Aorta (tissue), 5 donors: ENCODE measurements around the gene CDK14. TPM values are rescaled to one million over a fixed set of nuclear protein-coding genes. Genes with fewer than 3 reads are reported as not detected.

Source experiments
- ATAC-seq: fragments of 200-7000 bp; cut with Tn5 transposase; one replicate; pipeline ENCODE4 v1.9.1; 2022; ENCODE audit warnings: moderate library complexity; ENCODE audit not compliant: low FRiP score
- DNase-seq, 2 donors: peaks; one replicate each; pipeline ENCODE4 v3.0.0-alpha.2; 2020
- H3K27ac ChIP-seq, 2 donors: one replicate each; pipeline ENCODE4 v1.5.1; 2013; ENCODE audit warnings: low read length in 2 of 2, mild to moderate bottlenecking in 2 of 2, moderate library complexity in 2 of 2, control low read depth in 1 of 2, inconsistent platforms in 1 of 2, low read depth in 1 of 2
- H3K27me3 ChIP-seq, 2 donors: one replicate each; pipeline ENCODE4 v1.6.1; 2013; ENCODE audit warnings: control low read depth in 1 of 2, low read length in 1 of 2, mild to moderate bottlenecking in 1 of 2, moderate library complexity in 1 of 2; ENCODE audit not compliant: insufficient read depth in 2 of 2, control insufficient read depth in 1 of 2
- H3K36me3 ChIP-seq, 2 donors: one replicate each; pipeline ENCODE4 v1.6.1; 2013; ENCODE audit warnings: control low read depth in 1 of 2, low read length in 1 of 2, mild to moderate bottlenecking in 1 of 2; ENCODE audit not compliant: insufficient read depth in 2 of 2, control insufficient read depth in 1 of 2
- H3K4me1 ChIP-seq, 2 donors: one replicate each; pipeline ENCODE4 v1.6.1; 2013; ENCODE audit warnings: low read length in 2 of 2, control low read depth in 1 of 2, mild to moderate bottlenecking in 1 of 2, moderate library complexity in 1 of 2; ENCODE audit not compliant: insufficient read depth in 2 of 2, control insufficient read depth in 1 of 2
- H3K4me3 ChIP-seq, 2 donors: one replicate each; pipeline ENCODE4 v1.5.1; 2013; ENCODE audit warnings: low read length in 2 of 2, control low read depth in 1 of 2, mild to moderate bottlenecking in 1 of 2
- H3K9me3 ChIP-seq: one replicate; pipeline ENCODE4 v1.6.1; 2013; ENCODE audit warnings: mild to moderate bottlenecking, low read length; ENCODE audit not compliant: control insufficient read depth
- WGBS, 2 donors: extraction: QIAGEN DNeasy Blood & Tissue Kit; methylation state at CpG; one replicate each; pipeline ENCODE4 v1.1.7; 2013; 5-methylcytosine and 5-hydroxymethylcytosine counted together
- intact Hi-C, 2 donors: fragments of 100-400 bp; cut with DNase I; formaldehyde crosslinking; loops; one replicate each; pipeline versions ENCODE4 v1.14.2 to v1.15.0; 2022
- polyA plus RNA-seq, 2 donors: library from polyadenylated mRNA; stranded (reverse); fragments of 200-250 nt; gene quantifications; one replicate each; pipeline ENCODE4 v1.2.3, GENCODE V29; 2013
- total RNA-seq, 2 donors: library from RNA; stranded (reverse); fragmentation: NEBNext Ultra II Directional; extraction: Animal tissue kit (Norgen Biotek cat#: 25700); gene quantifications; one replicate each; pipeline ENCODE4 v1.2.1, GENCODE V29; 2021
- donor health status: healthy with polysubstance abuse.
- donor health status: Bipolar disorder and iron deficiency.
- donor health status: DM: no; HTN: no; CAD: no.
- donor health status: DM: no; HTN: no; CAD: no.
- donor health status: DM: yes; HTN: yes; CAD: no.

CDK14 gene
- total and polyA plus RNA-seq, 4 donors = 4.6 to 72.4 (median 29.5) TPM

DNA sequence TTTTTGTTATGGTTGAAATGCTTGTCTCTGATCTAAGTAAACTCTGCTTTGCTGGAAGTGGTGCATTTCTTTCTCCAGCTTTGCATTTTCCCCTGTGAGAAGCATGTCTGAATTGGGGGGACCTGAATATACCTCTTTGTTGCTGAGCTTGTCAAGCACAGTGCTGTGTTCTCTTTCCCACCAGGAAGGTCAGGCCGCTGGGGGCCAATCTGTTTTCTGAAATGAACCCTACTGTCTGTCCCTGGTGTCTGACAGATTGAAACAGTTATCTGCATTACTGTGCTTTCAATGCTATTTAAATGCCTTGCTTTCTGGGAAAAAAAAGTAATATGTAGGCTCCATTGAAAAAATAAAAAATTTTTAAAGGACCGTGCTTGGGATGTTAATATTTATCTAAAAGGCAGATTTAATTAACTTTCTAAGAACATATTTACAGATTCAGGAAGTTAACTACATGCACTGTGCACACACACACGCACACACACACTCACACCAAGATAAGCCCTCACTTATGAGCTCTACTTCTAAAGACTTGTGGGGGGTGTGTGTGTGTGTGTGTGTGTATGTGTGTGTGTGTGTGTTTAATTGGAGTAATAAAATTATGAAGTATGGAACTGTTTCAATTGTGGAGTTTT, 541.1 kb downstream of the CDK14 start:
- ATAC-seq (no peak), DNase-seq (no peak)
- intact Hi-C loops = no loop called here
- Histone ChIP-seq H3K4me3 (no peak overlapping the region), H3K27ac (no peak overlapping the region), H3K4me1 (no peaks in the 10 kb centered on the region), H3K27me3 (no peaks in the 10 kb centered on the region), H3K9me3 (no peaks in the 10 kb centered on the region), H3K36me3 (no peaks in the 10 kb centered on the region)
- 75 to 79% methylated on average over 3 of the region's 3 CpGs for WGBS, 2 donors

DNA sequence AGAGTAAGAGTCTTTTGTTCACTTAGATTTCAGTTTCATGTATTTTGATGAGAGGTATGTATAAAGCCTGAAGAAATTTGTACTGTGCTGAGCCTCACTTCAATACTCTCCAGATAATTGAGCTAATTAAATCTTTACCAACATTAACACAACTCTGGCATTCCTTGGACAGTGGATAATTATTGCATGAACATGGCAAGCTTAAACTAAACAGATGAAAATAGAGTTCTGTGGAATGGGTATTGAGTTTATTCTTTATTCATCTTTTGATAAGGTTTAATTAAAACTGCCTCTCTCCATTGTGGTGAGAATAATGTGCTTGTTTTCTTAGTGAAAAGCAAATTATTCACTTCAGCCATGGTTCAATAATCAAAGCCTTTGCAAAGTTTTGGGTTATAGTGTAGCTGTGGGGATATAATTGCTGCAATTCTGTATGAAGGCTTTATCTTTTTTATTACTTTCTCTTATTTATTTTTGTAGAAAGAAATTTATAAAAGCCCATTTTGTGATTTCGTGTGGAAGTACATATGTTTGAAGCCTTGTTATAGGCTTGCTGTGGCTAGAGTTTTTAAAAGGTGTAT, 541.8 kb downstream of the CDK14 start:
- no peaks in the 10 kb centered on the region for H3K4me1 ChIP-seq
- no peaks in the 10 kb centered on the region for H3K9me3 ChIP-seq
- intact Hi-C loops = no loop called here
- DNase-seq = no peak
- H3K27me3 ChIP-seq = no peaks in the 10 kb centered on the region
- ATAC-seq = no peak
- H3K4me3 ChIP-seq = no peak overlapping the region
- WGBS, 2 donors = 93 to 94% methylated on average over 1 of the region's 1 CpG
- H3K36me3 ChIP-seq = no peaks in the 10 kb centered on the region
- no peak overlapping the region for H3K27ac ChIP-seq

DNA sequence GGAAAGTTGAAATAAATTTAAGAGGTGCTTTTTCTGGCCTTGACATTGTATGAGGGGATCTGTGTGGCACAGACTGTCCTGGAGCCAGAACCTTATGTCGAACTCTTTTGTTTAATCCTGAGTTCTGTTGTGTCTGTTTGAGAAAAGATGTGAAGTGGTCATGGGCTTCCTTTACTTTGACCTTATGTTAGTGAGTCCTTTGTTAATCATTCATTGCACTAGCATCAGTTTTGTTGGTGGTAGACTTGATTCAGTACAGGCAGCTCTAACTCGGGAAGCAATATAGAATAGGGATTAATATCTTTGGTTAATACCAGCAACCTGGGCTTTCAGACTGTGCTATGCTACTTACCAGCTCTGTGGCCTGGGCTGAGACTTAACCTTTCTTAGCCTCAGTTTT, 544.2 kb downstream of the CDK14 start:
- H3K9me3 ChIP-seq = no peaks in the 10 kb centered on the region
- DNase-seq (no peak), ATAC-seq (no peak)
- intact Hi-C loops = no loop called here
- H3K36me3 ChIP-seq = no peaks in the 10 kb centered on the region
- WGBS, 2 donors = 86 to 92% methylated on average over 2 of the region's 2 CpGs
- H3K27ac ChIP-seq = no peak overlapping the region
- no peaks in the 10 kb centered on the region for H3K27me3 ChIP-seq
- H3K4me3 ChIP-seq = no peak overlapping the region
- no peaks in the 10 kb centered on the region for H3K4me1 ChIP-seq

DNA sequence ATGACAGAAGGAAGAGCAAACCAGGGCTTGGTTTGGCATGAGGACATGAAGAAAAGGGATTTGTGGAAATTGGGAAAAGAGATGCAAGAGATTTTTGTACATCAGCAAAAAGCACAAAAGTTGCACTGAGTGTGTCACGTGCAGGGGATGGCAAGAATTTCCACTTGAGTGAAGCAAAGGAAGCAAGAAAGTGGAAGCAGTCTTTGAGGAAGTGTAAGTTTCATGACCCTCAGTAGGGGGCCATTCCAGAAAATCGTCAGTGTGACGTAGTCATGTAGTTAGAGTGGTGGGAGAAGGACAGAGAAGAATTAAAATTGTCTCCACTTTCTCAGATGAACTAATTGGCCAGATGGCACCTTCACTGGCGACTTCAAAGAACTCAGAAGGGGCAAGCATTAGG, 544.9 kb downstream of the CDK14 start:
- no peak overlapping the region for H3K27ac ChIP-seq
- intact Hi-C loops = no loop called here
- no peaks in the 10 kb centered on the region for H3K9me3 ChIP-seq
- no peaks in the 10 kb centered on the region for H3K27me3 ChIP-seq
- H3K36me3 ChIP-seq = no peaks in the 10 kb centered on the region
- ATAC-seq (no peak), DNase-seq (peak in 1 of 2 donors; percentile 55)
- H3K4me3 ChIP-seq = no peak overlapping the region
- WGBS, 2 donors = 55 to 61% methylated on average over 4 of the region's 4 CpGs
- H3K4me1 ChIP-seq = no peaks in the 10 kb centered on the region

DNA sequence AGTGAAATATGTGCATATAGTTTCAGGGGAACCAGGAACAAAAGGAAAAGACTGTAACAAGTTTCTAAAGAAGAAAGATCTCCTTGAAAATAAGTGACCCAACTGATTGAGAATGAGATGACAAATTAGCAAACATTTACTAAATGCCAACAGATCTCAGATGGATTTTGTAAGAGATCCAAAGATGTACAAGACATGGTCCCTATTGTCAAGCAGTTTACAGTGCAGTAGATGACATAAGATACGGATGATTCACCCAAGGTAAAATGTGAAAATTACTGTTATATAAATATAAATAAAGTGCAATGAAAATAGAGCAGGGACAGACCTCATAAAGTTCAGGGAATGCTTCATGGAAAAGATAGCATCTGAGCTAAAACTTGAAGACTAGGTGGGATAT, 546.6 kb downstream of the CDK14 start:
- Histone ChIP-seq H3K9me3 (no peaks in the 10 kb centered on the region), H3K4me3 (no peak overlapping the region), H3K27me3 (no peaks in the 10 kb centered on the region), H3K36me3 (no peaks in the 10 kb centered on the region), H3K27ac (no peak overlapping the region), H3K4me1 (no peaks in the 10 kb centered on the region)
- DNase-seq (no peak), ATAC-seq (no peak)
- intact Hi-C loops = no loop called here
- WGBS, 2 donors = 93 to 95% methylated on average over 1 of the region's 1 CpG

DNA sequence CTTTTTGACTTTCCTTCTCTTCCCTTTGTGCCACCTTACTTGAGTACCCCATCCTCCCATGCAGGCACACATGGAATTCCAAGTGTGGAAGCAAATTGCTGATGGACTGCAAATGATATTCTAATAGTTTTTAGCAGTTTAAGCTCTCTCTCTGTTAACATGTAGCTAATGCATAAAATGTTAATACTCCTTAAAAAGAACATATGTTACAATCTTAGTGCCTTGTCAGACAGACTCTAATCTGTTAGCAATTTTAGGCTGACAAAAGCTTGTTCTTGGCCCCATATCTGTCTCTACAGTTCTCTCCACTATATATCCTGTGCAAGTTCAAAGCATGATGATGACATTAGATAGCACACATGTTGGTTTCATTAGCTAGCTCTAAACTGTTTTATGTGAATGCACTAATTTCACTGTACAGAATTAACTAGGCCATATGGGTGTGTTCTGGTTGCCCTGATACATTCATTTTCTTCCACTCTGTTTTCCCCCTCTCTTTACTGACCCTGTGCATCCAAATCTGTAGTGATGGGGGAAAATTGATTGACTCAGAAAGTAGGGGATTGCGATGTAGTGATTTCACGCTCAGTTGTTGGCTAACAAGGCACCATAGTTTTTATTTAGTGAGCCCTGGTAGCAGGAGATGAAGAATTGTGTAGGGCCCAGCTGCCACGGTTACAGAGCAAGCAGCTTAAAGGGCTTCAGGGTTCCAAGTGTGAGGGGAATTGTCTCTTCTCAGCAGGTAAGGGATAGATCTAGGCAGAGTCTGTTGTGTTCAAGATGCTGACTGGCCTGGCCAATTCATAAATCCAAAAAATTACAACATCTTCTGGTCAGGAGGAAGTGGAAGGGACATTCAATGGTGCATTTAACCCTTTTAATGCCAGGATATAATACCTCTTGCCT, 553.5 kb downstream of the CDK14 start:
- no peak for DNase-seq
- Histone ChIP-seq H3K27ac (no peak overlapping the region), H3K27me3 (no peaks in the 10 kb centered on the region), H3K4me1 (no peaks in the 10 kb centered on the region), H3K36me3 (no peaks in the 10 kb centered on the region), H3K4me3 (no peak overlapping the region), H3K9me3 (no peaks in the 10 kb centered on the region)
- WGBS, 2 donors = 93 to 96% methylated on average over 3 of the region's 3 CpGs
- intact Hi-C loops = no loop called here
- ATAC-seq = no peak

DNA sequence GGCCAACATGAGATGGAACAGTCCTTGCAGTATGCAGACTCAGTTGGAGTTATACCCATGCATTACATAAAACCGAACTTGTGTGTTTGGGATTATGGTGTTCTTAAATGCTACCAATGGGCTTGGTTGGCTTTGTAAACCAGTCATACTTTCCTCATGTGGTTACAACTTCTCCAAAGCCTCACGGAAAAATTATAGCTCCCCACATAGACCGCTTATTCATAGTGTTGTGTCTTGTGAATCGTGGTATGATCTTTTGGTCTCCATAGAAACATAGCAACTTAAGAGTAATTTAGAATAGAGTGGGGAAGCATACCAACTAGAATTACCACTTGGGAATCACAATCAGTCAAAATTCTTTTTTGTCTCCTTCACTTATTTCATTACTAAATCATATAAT, 555.8 kb downstream of the CDK14 start:
- no peak for ATAC-seq
- DNase-seq = no peak
- intact Hi-C loops = no loop called here

DNA sequence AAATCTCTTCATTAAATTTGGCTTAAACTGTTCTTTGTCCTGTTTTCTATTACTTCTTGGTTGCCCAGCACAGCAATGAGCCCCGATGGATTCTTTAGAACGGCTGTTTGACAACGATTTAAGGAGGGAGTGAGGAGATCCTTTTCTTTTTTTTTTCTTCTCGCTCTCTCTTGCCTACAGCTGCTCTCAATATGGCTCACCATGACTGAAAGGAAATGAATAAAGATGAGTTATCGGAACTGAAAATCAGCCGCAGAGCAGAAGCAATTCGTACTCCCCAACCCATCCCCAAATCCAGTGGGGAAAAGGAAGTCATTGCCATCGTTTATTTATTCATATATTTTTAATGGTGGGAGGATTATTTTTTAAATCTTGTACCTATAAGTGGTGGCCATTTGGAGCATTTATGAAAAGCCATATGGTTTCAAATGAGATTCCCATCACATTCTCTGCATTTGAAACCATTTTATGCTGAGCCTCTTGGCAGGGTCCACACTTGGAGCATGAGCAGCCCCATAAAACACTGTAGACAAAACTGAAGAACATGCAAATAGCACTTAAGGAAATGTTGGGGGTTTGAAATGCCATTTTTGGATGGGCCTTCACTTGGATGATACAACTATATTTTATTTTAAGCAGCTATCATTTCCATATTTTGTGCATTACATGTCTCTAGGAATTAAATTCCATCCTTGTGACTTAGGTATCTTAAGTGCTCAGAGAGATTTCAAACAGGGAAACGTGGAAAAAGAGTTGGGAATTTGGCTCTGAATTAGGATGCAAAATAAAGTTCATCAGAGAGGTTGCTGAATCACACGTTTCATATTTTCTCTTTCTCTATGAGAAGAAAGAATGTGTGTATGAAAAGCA, 560.4 kb downstream of the CDK14 start:
- H3K9me3 ChIP-seq = no peaks in the 10 kb centered on the region
- WGBS, 2 donors = 88 to 93% methylated on average over 10 of the region's 10 CpGs
- H3K27ac ChIP-seq = no peak overlapping the region
- no peaks in the 10 kb centered on the region for H3K36me3 ChIP-seq
- intact Hi-C loops = no loop called here
- no peak overlapping the region for H3K4me3 ChIP-seq
- no peak for DNase-seq
- ATAC-seq = no peak
- H3K4me1 ChIP-seq = peaks cover 0 to 4% of the 10 kb centered on the region in 2 donors
- no peaks in the 10 kb centered on the region for H3K27me3 ChIP-seq

More for the DNA sequence above, 555.8 kb downstream of the CDK14 start:
- H3K9me3 ChIP-seq = no peaks in the 10 kb centered on the region
- H3K36me3 ChIP-seq = no peaks in the 10 kb centered on the region
- H3K4me3 ChIP-seq = no peak overlapping the region
- no peaks in the 10 kb centered on the region for H3K27me3 ChIP-seq
- H3K4me1 ChIP-seq = no peaks in the 10 kb centered on the region
- H3K27ac ChIP-seq = no peak overlapping the region
- WGBS, 2 donors = 93 to 95% methylated on average over 4 of the region's 4 CpGs
